DND-41 (cell line): ENCODE data around the gene COMMD7.
"Not testable (repeated sequence)": the region's sequence is repeated elsewhere in the genome, so short reads cannot be mapped to it uniquely, and the experiment has no call there.

Source experiments
- EZH2 ChIP-seq: IDR thresholded peaks from 3 replicates; pipeline ENCODE4 v1.6.1; 2012; ENCODE audit warnings: borderline replicate concordance, low read depth, mild to moderate bottlenecking, moderate library complexity, low read length, inconsistent platforms; ENCODE audit not compliant: severe bottlenecking
- TF ChIP-seq, protein P1 (sequence below): IDR thresholded peaks from 2 replicates; pipeline ENCODE4 v1.5.1; 2012; ENCODE audit warnings: borderline replicate concordance, low read length, moderate library complexity, mild to moderate bottlenecking; ENCODE audit not compliant: poor library complexity, severe bottlenecking; ENCODE audit errors: extremely low read depth

GRCh38 chr20:32765230-32765875 is 22.1 kb upstream of the COMMD7 start:
- TF ChIP-seq, protein P1, sequence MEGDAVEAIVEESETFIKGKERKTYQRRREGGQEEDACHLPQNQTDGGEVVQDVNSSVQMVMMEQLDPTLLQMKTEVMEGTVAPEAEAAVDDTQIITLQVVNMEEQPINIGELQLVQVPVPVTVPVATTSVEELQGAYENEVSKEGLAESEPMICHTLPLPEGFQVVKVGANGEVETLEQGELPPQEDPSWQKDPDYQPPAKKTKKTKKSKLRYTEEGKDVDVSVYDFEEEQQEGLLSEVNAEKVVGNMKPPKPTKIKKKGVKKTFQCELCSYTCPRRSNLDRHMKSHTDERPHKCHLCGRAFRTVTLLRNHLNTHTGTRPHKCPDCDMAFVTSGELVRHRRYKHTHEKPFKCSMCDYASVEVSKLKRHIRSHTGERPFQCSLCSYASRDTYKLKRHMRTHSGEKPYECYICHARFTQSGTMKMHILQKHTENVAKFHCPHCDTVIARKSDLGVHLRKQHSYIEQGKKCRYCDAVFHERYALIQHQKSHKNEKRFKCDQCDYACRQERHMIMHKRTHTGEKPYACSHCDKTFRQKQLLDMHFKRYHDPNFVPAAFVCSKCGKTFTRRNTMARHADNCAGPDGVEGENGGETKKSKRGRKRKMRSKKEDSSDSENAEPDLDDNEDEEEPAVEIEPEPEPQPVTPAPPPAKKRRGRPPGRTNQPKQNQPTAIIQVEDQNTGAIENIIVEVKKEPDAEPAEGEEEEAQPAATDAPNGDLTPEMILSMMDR = not testable (repeated sequence)
- not testable (repeated sequence) for TF ChIP-seq EZH2
